Left hindlimb (tissue), 1 donor: ENCODE data around the gene AK9.
"Not testable (repeated sequence)": the region's sequence is repeated elsewhere in the genome, so short reads cannot be mapped to it uniquely, and the experiment has no call there.

ENCODE experiments used
- DNase-seq: peaks from one replicate; pipeline ENCODE4 v3.0.0-alpha.2; 2018

Gene AK9

GRCh38 chr6:109690737-109691621 is at the start of gene AK9, which contains the start of gene FIG4:
Gene AK9, minus strand, starts transcription at chr6:109691202. Its CDS starts 15,457 bp downstream, at chr6:109675745.
Gene FIG4, plus strand, starts transcription at chr6:109691296. Its CDS starts 140 bp downstream, at chr6:109691436.
- DNase-seq: peak; percentile 95

DNA sequence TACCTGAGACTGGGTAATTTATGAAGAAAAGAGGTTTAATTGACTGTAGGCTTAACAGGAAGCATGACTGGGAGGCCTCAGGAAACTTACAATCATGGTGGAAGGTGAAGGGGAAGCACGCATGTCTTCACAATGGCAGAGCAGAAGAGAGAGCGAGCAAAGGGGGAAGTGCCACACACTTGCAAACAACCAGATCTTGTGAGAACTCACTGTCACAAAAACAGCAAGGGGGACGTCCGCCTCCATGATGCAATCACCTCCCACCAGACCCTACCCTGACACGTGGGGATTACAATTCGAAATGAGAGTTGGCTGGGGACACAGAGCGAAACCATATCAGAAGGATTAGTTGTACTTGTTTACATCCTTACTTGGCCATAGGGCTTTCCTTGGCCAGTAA is 49.8 kb upstream of the AK9 start:
- no peak for DNase-seq

- DNase-seq: no peak
Observed at GRCh38 chr6:109739686-109740085, 48.7 kb upstream of the AK9 start.

DNA sequence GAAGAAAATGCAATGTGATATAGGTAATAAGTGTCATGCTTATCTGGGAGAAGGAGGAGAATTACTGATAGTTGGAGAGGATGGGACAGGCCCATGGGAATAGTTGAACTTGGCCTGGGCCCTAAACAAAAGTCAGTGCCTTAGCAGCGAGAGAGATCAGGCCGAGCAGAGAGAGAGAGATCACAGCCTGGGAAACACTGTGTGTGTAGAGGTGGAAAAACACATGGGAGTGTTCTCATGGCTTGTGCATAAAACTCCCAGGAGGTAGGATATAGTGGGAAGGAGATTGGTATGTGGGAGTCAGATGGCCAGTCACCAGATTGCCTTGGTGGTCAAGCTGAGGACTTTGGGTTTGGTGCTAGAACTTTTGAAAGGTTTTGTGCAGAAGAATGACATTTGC is 47.7 kb upstream of the AK9 start:
- DNase-seq: no peak

GRCh38 chr6:109738255-109738654 is 47.3 kb upstream of the AK9 start:
- DNase-seq: no peak

- DNase-seq: no peak
Observed at GRCh38 chr6:109736273-109737025, 45.4 kb upstream of the AK9 start.

- DNase-seq: not testable (repeated sequence)
Observed at GRCh38 chr6:109725250-109725649, 34.2 kb upstream of the AK9 start.

DNA sequence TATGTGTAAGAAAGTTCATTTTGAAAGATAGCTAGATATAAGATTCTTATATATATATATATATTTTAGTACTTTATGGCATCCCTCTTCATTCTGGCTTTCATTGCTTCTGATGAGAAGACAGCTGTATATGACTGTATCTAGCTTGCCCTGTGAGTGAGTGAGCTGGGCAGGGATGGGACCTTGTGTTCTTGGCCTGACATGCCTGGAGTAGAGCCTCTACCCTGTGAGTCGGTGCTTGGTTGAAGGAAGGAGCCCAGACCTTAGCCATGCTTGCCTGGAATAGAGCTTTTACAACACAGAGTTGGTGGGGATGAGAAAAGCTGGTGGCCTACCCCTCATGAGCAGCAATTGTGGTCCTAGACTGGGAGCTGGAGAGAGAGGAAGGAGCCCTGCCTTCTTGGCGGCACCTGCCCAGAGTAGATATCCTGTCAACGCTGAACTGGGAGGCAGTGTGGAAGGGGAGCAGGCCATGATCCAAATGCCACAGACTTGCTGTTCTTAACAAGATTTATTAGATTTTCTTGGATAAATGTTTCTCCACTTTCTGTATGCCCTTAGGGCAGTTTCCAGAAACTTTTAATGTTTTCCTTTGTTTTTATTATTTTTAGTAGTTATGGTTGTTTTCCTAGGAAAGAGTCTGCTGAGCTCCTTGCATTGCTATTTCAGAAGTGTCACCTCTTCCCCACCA is 31.7 kb upstream of the AK9 start:
- no peak for DNase-seq

GRCh38 chr6:109722011-109722410 is 31.0 kb upstream of the AK9 start:
- no peak for DNase-seq

- DNase-seq: no peak
Observed at GRCh38 chr6:109720311-109720710, 29.3 kb upstream of the AK9 start.

GRCh38 chr6:109718991-109719390 is 28.0 kb upstream of the AK9 start:
- DNase-seq: no peak

DNA sequence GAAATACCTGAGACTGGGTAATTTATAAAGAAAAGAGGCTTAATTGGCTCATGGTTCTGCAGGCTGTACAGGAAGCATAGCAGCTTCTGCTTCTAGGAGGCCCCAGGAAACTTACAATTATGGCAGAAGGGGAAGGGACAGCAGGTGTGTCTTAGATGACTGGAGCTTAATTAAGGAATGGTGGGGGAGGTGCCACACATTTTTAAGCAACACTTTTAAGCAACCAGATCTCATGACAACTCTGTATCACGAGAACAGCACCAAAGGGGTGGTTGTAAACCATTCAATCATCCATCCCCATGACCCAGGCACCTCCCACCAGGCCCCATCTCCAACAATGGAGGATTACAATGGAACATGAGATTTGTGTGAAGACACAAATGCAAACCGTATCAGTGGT is 27.0 kb upstream of the AK9 start:
- DNase-seq: no peak

DNA sequence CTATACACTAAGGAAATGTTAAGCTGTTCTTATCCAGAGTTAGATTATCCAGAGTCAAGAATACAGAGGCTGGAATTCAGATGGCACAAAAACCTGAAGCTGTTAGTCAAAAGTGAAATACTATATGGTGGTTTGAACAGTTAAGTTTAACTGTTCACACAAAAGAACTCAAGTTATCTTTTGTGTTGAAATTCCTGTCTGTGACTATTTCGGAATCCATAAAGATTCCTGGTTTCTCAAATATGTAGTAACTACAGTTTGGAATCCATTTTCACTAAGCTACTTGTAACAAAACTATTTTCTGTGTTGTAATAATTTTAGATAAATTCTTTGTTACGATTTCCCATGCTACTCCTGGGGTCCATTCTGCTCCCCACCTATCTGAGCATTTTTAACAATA is 24.6 kb upstream of the AK9 start:
- DNase-seq: no peak

GRCh38 chr6:109714611-109715010 is 23.6 kb upstream of the AK9 start:
- DNase-seq: no peak

- DNase-seq: no peak
Observed at GRCh38 chr6:109714166-109714565, 23.2 kb upstream of the AK9 start.

GRCh38 chr6:109713097-109713496 is 22.1 kb upstream of the AK9 start:
- no peak for DNase-seq

- not testable (repeated sequence) for DNase-seq
Observed at GRCh38 chr6:109708099-109708498, 17.1 kb upstream of the AK9 start.

DNA sequence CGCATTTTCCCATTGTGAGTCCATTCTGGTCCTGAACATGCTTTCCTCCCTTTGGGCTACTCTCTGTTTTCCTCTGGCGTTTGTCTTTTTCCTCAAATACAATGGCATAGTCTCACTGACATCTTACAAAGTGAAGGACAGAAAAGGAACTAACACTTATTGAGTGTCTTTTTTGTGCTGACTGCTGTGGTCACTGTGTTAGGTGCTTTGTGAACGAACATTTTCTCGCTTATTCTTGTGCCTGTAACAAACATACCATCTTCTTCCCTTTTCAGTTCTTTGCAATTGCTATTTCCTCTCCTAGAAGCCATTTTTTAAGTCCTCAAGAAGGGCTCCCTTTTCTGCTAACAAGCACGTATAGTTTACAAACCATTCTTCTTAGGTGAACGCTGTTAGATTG is 15.5 kb upstream of the AK9 start:
- no peak for DNase-seq

DNA sequence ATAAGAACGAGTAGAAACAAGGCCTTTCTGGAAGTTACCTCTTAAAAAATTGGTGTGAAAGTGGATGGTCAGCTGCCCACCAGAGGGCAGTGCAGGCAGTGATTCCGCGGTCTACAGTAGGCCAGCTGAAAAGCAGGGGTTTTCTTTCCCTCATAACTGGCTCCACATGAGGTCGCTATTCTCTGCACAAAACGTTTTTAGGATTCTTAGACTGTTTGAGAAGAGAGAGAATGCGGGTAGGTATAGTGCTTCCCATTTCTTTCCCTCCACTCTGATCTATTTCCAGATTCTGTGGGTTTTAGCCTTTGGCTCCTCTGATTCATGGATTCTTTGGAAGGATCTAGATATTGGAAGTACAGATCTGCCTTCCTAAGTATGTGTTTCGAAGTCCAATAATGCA is 14.3 kb upstream of the AK9 start:
- peak; percentile 79 for DNase-seq

- DNase-seq: no peak
Observed at GRCh38 chr6:109702791-109703190, 11.8 kb upstream of the AK9 start.

DNA sequence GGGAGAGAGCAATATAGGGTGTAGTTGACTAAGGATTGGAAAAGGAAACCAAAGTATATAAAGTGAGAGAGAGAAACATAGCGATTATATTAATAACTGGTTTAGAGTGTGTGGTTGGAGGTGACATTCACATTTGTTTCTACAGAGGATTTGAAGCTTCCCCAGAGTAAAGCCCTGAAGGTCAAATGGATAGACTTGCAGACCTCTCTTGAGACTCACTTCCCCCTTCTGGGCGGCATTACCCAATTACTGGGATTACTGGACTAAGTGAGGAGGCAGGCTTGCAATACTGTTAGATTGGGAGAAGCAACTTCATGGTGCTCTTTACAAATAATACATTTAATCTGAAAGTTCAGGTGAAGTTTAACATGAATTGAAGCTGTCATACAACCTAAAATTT is 10.8 kb upstream of the AK9 start:
- no peak for DNase-seq

DNA sequence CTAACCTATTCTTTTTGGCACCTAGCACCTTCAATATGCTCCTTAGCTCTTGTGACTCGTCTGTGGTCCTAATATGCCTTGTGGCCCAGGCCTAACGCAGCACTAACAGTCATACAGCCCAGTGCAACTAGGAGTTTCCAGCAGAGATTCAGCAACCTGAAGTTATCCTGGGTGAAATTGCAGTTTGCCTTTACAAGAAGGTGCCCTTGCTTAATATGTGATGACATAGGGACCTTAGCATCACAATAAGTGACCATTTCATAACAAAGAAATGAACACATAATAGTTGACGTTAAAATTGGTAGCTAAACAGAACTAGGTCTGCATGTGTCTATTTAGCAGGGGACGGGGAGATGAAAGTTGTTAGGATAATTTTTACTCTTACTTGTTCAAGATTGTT is 10.2 kb upstream of the AK9 start:
- DNase-seq: no peak

- DNase-seq: no peak
Observed at GRCh38 chr6:109696355-109696754, 5.4 kb upstream of the AK9 start.
